K562 (cell line): ENCODE measurements around the gene FAM114A1. TPM values are rescaled to one million over a fixed set of nuclear protein-coding genes. Genes with fewer than 3 reads are reported as not detected.

Source experiments
- ATAC-seq: fragments of 200-7000 bp; cut with Tn5 transposase; 3 replicates; pipeline ENCODE4 v1.9.1; 2020; ENCODE audit warnings: moderate library complexity
- BruUV-seq: library from RNA; stranded (reverse); fragments of 400-500 nt; replicated peaks from 2 replicates; lab custom pipeline; 2021; lab: Mats Ljungman, UMichigan
- CTCF ChIA-PET: fragments of 300-600 bp; formaldehyde crosslinking; extraction: SDS; loops from one replicate; lab custom pipeline; 2021; ENCODE audit warnings: low intra/inter-chr PET ratio; lab: Yijun Ruan, JAX
- POLR2A ChIA-PET: fragments of 300-600, 350-650 bp; sonication (Branson Sonifier 250); formaldehyde crosslinking; extraction: SDS; loops from one replicate; lab custom pipeline; 2021; ENCODE audit warnings: antibody characterized with exemption, inconsistent platforms; lab: Yijun Ruan, JAX
- DNase-seq, 4 experiments: peaks; one replicate each; pipeline versions ENCODE4 v3.0.0 to v3.0.0-alpha.2; 2011 to 2018; ENCODE audit warnings: low spot score in 3 of 4, mixed read lengths in 3 of 4; ENCODE audit errors: extremely low read depth in 1 of 4
- FAIRE-seq: peaks from 2 replicates; lab custom pipeline; 2011; peaks lifted over from hg19 to GRCh38; lab: Jason Lieb, UNC
- H2AFZ ChIP-seq: 2 replicates; pipeline ENCODE4 v1.6.0; 2011; ENCODE audit warnings: low read depth, low read length, control low read depth, inconsistent platforms
- H3K27ac ChIP-seq: fragments of 200-600 bp; 3 replicates; pipeline ENCODE4 v1.8.0; 2011; ENCODE audit warnings: low read depth, mild to moderate bottlenecking, control low read depth, inconsistent platforms, low read length, moderate library complexity, mixed read lengths; ENCODE audit errors: extremely low read depth
- H3K27me3 ChIP-seq, 2 experiments: fragments of 300-600 bp in 1 of 2; 2 replicates in 1 of 2; 3 replicates in 1 of 2; pipeline versions ENCODE4 v1.6.0 to v1.8.0; 2011; ENCODE audit warnings: inconsistent platforms in 2 of 2, low read length in 2 of 2, mild to moderate bottlenecking in 1 of 2, mixed read lengths in 1 of 2, moderate library complexity in 1 of 2; ENCODE audit not compliant: control insufficient read depth in 2 of 2, insufficient read depth in 2 of 2
- H3K36me3 ChIP-seq: fragments of 300-600 bp; 3 replicates; pipeline ENCODE4 v1.8.0; 2011; ENCODE audit warnings: mild to moderate bottlenecking, low read length, inconsistent platforms; ENCODE audit not compliant: control insufficient read depth, insufficient read depth
- H3K4me1 ChIP-seq, 2 experiments: fragments of 200-600 bp in 1 of 2; replicated peaks in 1 of 2; 2 replicates in 1 of 2; 3 replicates in 1 of 2; pipeline versions ENCODE4 v1.5.1 to v1.8.0; 2011; ENCODE audit warnings: inconsistent platforms in 2 of 2, low read length in 2 of 2, mild to moderate bottlenecking in 1 of 2, mixed read lengths in 1 of 2, moderate library complexity in 1 of 2; ENCODE audit not compliant: control insufficient read depth in 2 of 2, insufficient read depth in 2 of 2
- H3K4me2 ChIP-seq: 2 replicates; pipeline ENCODE4 v1.6.1; 2011; ENCODE audit warnings: low read length, control low read depth, inconsistent platforms, mixed read lengths; ENCODE audit not compliant: insufficient read depth
- H3K4me3 ChIP-seq: fragments of 200-600 bp; sonication (generic), shearing (Covaris generic); 2 replicates; pipeline ENCODE4 v1.5.1; 2016; ENCODE audit warnings: control low read depth, inconsistent platforms
- H3K79me2 ChIP-seq: fragments of 200-600 bp; 3 replicates; pipeline ENCODE4 v1.8.0; 2011; ENCODE audit warnings: low read length, inconsistent platforms; ENCODE audit not compliant: control insufficient read depth, insufficient read depth
- H3K9ac ChIP-seq, 2 experiments: 2 replicates each; pipeline versions ENCODE4 v1.6.0 to v1.6.1; 2011; ENCODE audit warnings: low read depth in 2 of 2, low read length in 2 of 2, control low read depth in 1 of 2, inconsistent platforms in 1 of 2, mild to moderate bottlenecking in 1 of 2, mixed read lengths in 1 of 2; ENCODE audit not compliant: insufficient read depth in 1 of 2
- H3K9me1 ChIP-seq: one replicate; pipeline ENCODE4 v1.6.0; 2011; ENCODE audit warnings: inconsistent platforms, mild to moderate bottlenecking, low read length, moderate library complexity; ENCODE audit not compliant: control insufficient read depth, insufficient read depth
- H3K9me3 ChIP-seq: replicated peaks from 2 replicates; pipeline ENCODE4 v1.5.1; 2011; ENCODE audit warnings: low read depth, low read length, inconsistent platforms; ENCODE audit not compliant: control insufficient read depth, insufficient read depth
- H4K20me1 ChIP-seq: replicated peaks from 2 replicates; pipeline ENCODE4 v1.6.1; 2011; ENCODE audit warnings: low read length, inconsistent platforms, mixed read lengths; ENCODE audit not compliant: control insufficient read depth, insufficient read depth
- BRF1 ChIP-seq: IDR thresholded peaks from 3 replicates; pipeline ENCODE4 v1.6.1; 2011; ENCODE audit warnings: borderline replicate concordance, mild to moderate bottlenecking; ENCODE audit not compliant: insufficient read length; ENCODE audit errors: extremely low read depth
- CCNT2 ChIP-seq: IDR thresholded peaks from 2 replicates; pipeline ENCODE4 v1.6.1; 2011; ENCODE audit warnings: borderline replicate concordance, low read depth, mild to moderate bottlenecking, moderate library complexity, mixed read lengths, low read length; ENCODE audit not compliant: insufficient read length; ENCODE audit errors: extremely low read depth
- COPS2 ChIP-seq: fragments of 450-650 bp; conservative IDR thresholded peaks from 2 replicates; pipeline ENCODE4 v1.6.1; 2016; ENCODE audit warnings: mild to moderate bottlenecking, moderate library complexity
- DEAF1 ChIP-seq: fragments of 450-650 bp; formaldehyde crosslinking; IDR thresholded peaks from 2 replicates; pipeline ENCODE4 v1.4.0; 2020; ENCODE audit warnings: mild to moderate bottlenecking, moderate library complexity
- MYC ChIP-seq, 2 experiments: fragments of 250-450 bp in 1 of 2; sonication (Bioruptor Pico) in 1 of 2; IDR thresholded peaks; 2 replicates each; pipeline versions ENCODE4 v1.5.1 to v1.6.1; 2012 to 2021; ENCODE audit warnings: low read depth in 2 of 2, borderline replicate concordance in 1 of 2, improper control_type of control experiment in 1 of 2, low read length in 1 of 2, mild to moderate bottlenecking in 1 of 2, moderate library complexity in 1 of 2
- NFYB ChIP-seq: IDR thresholded peaks from 2 replicates; pipeline ENCODE4 v1.6.1; 2011; ENCODE audit warnings: mild to moderate bottlenecking, moderate library complexity; ENCODE audit not compliant: insufficient read length; ENCODE audit errors: extremely low read depth
- SIN3A ChIP-seq, 2 experiments: fragments of 150-350 bp in 1 of 2; IDR thresholded peaks; 2 replicates each; pipeline ENCODE4 v1.6.1; 2011 to 2016; ENCODE audit warnings: borderline replicate concordance in 2 of 2, low read depth in 2 of 2, low read length in 2 of 2, mild to moderate bottlenecking in 2 of 2, moderate library complexity in 2 of 2; ENCODE audit not compliant: control insufficient read depth in 1 of 2
- SREBF1 ChIP-seq: fragments of 150-350 bp; IDR thresholded peaks from 2 replicates; pipeline ENCODE4 v1.6.1; 2014; ENCODE audit warnings: antibody characterized with exemption, low read depth, low read length, borderline replicate concordance
- ZZZ3 ChIP-seq: fragments of 450-650 bp; IDR thresholded peaks from 2 replicates; pipeline ENCODE4 v1.6.1; 2016; ENCODE audit warnings: antibody characterized with exemption, mild to moderate bottlenecking, moderate library complexity
- WGBS: fragments of 100-300 bp; shearing (Covaris generic); methylation state at CpG from one replicate; pipeline ENCODE4 v1.1.6; 2016; ENCODE audit warnings: low coverage, mixed read lengths; ENCODE audit not compliant: insufficient coverage; ENCODE audit errors: missing lambda C conversion rate; 5-methylcytosine and 5-hydroxymethylcytosine counted together
- in situ Hi-C: fragments of 300-500 bp; cut with MboI; formaldehyde crosslinking; loops from 4 replicates; pipeline ENCODE4 v1.15.0; 2018; ENCODE audit warnings: inconsistent platforms, mixed read lengths
- intact Hi-C: fragments of 100-400 bp; cut with micrococcal nuclease; formaldehyde crosslinking; loops from 2 replicates; pipeline ENCODE4 v1.14.2; 2022
- polyA plus RNA-seq, 8 experiments: library from polyadenylated mRNA; depleted of rRNA in 4 of 8; stranded (reverse) in 5 of 8; unstranded in 3 of 8; fragments of >200 nt; fragmentation: Nextera tagmentation in 2 of 8; fragmentation: Illumina TruSeq in 1 of 8; extraction: Ambion mirVana in 2 of 8; extraction: Trizol in 1 of 8; gene quantifications; 2 replicates each; pipeline versions ENCODE4 v1.2.1 to v1.2.3, GENCODE V29; 2011 to 2014; ENCODE audit warnings: inconsistent platforms in 1 of 8, missing spikeins in 1 of 8
- total RNA-seq, 7 experiments: library from RNA; depleted of rRNA in 6 of 7; stranded (reverse); fragments of >200 nt in 6 of 7; fragmentation: Illumina TruSeq in 2 of 7; extraction: Trizol in 2 of 7; gene quantifications; 2 replicates each; pipeline versions ENCODE4 v1.2.1 to v1.2.3, GENCODE V29; 2011 to 2021; ENCODE audit warnings: low replicate concordance in 1 of 7
- TF ChIP-seq, protein P1 (sequence below), 2 experiments: fragments of 450-650 bp; formaldehyde crosslinking in 1 of 2; IDR thresholded peaks; 2 replicates each; pipeline versions ENCODE4 v1.4.0 to v1.6.1; 2014 to 2020; ENCODE audit warnings: mild to moderate bottlenecking in 2 of 2, borderline replicate concordance in 1 of 2, low read depth in 1 of 2

The FAM114A1 gene
- total and polyA plus RNA-seq, 9 of the 15 experiments (the other 6 are each of a cell fraction or from before 2014, with no cell fraction given), result 1.8 to 12.0 (median 4.3) TPM

DNA sequence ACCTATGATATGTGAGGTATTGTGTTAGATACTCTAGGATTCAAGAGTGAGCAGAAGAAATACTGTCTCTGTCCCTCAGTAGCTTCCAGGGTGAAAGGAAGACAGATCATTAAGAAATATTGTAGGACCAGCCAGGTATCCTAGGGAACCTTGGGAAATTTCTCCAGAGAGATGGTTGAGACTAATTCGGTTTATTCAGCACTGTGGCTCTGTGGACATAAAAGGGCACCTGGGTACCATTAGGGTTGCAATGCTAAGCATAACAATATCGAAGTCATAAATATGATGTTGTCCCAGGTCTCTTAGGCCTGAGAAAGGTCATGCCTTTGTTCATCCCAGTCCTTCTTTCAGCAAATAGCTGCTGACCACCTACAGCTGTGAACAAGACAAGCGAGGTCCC, 61.0 kb downstream of the FAM114A1 start (continued):
- TF ChIP-seq COPS2 (no peak), DEAF1 (CRISPR knock-in tag) (no peak), SREBF1 (no peak), MYC (IDR thresholded peaks at IDR 0.05; ENCODE audit: low read depth, low read length) (no peak), MYC (CRISPR knock-in tag; IDR thresholded peaks at IDR 0.05; ENCODE audit: borderline replicate concordance, low read depth) (no peak)

DNA sequence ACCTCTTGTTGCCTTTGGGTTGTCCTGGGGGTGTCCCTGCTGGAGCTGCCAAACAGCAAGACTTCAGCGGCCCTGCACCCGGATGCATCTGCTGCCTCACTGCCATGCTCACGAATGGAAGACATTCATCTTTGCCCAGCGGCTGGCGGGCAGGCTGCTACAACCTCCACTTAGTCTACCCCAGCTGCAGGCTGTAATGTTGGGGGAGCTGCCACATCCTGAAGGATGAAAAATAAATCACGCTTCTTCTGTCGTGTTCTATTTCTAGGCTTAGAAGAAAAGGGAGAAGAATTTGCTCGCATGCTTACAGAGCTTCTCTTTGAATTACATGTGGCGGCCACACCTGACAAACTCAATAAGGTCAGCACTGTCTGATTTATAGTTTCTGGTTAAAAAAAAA, 61.4 kb downstream of the FAM114A1 start:
- Histone ChIP-seq H4K20me1 (no peaks in the 10 kb centered on the region), H3K4me2 (no peak overlapping the region), H3K4me1 (peaks cover 0 to 3% of the 10 kb centered on the region in 2 experiments; a peak in 1 of 5 replicates), H2AFZ (no peak overlapping the region), H3K27ac (no peak overlapping the region), H3K9me1 (no peaks in the 10 kb centered on the region), H3K9ac (no peak overlapping the region), H3K9me3 (no peaks in the 10 kb centered on the region), H3K27me3 (no peaks in the 10 kb centered on the region), H3K36me3 (no peaks in the 10 kb centered on the region), H3K4me3 (no peak overlapping the region), H3K79me2 (no peaks in the 10 kb centered on the region)
- in situ Hi-C loops, result no loop called here
- 53% methylated on average over 9 of the region's 9 CpGs for WGBS
- ATAC-seq (no peak), FAIRE-seq (no peak), DNase-seq (no peak)
- CTCF ChIA-PET, result no interaction called here
- BruUV-seq, result no TSS peak
- POLR2A ChIA-PET, result interaction anchor here (0.6 to 1.0 kb wide), 3 partner anchors 16 to 85 kb away, joined by 3 to 4 read pairs (median 4); no protein-coding TSS in a partner anchor
- intact Hi-C loops, result no loop called here
- TF ChIP-seq BRF1, result no peak
- no peak for TF ChIP-seq ZZZ3
- no peak for TF ChIP-seq CCNT2
- no peak for TF ChIP-seq SIN3A (IDR thresholded peaks at IDR 0.05; ENCODE audit: borderline replicate concordance in 2 of 2, control insufficient read depth in 1 of 2, low read depth in 2 of 2, low read length in 2 of 2)
- no peak for TF ChIP-seq NFYB
- TF ChIP-seq, protein P1, sequence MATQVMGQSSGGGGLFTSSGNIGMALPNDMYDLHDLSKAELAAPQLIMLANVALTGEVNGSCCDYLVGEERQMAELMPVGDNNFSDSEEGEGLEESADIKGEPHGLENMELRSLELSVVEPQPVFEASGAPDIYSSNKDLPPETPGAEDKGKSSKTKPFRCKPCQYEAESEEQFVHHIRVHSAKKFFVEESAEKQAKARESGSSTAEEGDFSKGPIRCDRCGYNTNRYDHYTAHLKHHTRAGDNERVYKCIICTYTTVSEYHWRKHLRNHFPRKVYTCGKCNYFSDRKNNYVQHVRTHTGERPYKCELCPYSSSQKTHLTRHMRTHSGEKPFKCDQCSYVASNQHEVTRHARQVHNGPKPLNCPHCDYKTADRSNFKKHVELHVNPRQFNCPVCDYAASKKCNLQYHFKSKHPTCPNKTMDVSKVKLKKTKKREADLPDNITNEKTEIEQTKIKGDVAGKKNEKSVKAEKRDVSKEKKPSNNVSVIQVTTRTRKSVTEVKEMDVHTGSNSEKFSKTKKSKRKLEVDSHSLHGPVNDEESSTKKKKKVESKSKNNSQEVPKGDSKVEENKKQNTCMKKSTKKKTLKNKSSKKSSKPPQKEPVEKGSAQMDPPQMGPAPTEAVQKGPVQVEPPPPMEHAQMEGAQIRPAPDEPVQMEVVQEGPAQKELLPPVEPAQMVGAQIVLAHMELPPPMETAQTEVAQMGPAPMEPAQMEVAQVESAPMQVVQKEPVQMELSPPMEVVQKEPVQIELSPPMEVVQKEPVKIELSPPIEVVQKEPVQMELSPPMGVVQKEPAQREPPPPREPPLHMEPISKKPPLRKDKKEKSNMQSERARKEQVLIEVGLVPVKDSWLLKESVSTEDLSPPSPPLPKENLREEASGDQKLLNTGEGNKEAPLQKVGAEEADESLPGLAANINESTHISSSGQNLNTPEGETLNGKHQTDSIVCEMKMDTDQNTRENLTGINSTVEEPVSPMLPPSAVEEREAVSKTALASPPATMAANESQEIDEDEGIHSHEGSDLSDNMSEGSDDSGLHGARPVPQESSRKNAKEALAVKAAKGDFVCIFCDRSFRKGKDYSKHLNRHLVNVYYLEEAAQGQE (IDR thresholded peaks at IDR 0.05; ENCODE audit: borderline replicate concordance), result no peak
- TF ChIP-seq, protein P1 (CRISPR knock-in tag; IDR thresholded peaks at IDR 0.05; ENCODE audit: low read depth), result no peak
